GM12892 (cell line): ENCODE results near the gene PDE6B.

Experiments used
- DNase-seq: peaks from one replicate; pipeline ENCODE4 v3.0.0; 2011; ENCODE audit not compliant: insufficient read length
- FAIRE-seq: peaks from 2 replicates; lab custom pipeline; 2011; peaks lifted over from hg19 to GRCh38; lab: Jason Lieb, UNC
- POLR2A ChIP-seq: IDR thresholded peaks from 2 replicates; pipeline ENCODE4 v1.6.1; 2011; ENCODE audit warnings: low read depth, low read length, control low read depth
- POLR2AphosphoS5 ChIP-seq: IDR thresholded peaks from 2 replicates; pipeline ENCODE4 v1.6.1; 2011; ENCODE audit warnings: low read depth, low read length, control low read depth
- TAF1 ChIP-seq: IDR thresholded peaks from 2 replicates; pipeline ENCODE4 v1.6.1; 2011; ENCODE audit warnings: low read depth, mild to moderate bottlenecking, control low read depth, low read length, borderline replicate concordance

PDE6B gene

DNA sequence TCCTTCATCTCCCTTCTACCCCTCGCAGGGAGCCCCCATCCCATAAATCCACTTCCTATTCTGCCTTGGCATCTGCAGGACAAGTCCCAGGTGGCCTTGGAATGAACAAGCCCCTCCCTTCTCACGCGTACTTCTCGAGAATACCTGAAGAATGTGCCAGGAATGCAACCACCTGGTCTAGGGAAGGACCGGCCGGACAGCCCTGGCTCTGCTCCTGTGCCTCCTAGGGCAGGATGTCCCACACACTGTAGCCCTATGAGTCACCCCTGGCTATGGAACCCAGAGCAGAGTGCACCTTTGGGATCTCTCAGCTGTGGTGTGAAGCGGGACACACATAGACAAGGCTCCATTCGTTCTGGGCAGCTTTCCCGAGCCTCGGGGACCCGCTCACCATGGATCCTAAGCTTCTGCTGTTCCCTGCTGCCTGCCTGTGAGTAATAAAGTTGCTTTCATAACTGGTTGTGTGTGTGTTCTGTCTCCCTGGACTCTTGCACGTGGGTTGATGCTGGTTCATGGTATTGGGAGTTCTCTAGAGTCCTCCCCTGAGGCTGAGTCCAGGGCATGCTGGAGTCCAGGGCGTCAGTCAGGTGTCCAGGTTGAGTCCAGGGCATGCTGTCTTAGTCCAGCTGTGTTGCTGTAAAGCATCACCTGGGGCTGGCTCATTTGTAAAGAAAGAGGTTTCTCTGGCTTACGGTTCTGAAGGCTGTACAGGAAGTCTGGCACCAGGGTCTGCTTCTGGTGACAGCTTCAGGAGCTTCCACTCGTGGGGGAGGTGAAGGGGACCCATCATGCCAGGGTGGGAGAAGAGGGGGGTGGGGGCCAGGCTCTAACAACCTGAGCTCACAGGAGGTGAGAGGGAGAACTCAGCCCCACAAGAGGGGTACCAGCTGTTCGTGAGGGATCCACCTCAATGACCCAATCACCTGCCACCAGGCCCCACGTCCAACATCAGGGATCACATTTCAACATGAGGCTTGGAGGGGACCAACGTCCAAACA lies 7.4 kb upstream of the PDE6B start:
- TF ChIP-seq POLR2A = no peak
- FAIRE-seq (no peak), DNase-seq (no peak)

DNA sequence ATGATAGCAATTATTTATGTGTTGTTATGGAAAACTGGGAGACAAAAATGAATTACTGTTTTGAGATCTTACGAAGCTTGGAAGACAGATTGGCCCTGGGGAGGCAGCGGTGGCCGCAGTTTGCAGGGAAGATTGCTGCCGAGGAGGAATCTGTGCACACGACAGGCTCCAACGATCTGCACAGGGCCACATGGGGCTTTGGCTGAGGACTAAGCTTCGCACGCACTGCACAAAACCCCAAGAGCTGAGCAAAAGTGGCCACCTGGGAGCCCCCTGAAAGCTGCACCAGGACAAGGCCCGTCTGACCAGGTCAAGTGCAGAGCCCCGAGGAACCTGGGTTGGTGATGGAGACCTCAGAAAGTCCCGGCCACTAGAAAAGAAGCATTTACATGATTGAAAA lies 5.2 kb upstream of the PDE6B start:
- FAIRE-seq = no peak
- no peak for DNase-seq
- no peak for TF ChIP-seq TAF1
- TF ChIP-seq POLR2A = no peak
- TF ChIP-seq POLR2AphosphoS5 = no peak

GRCh38 chr4:620851-621261 lies 4.5 kb upstream of the PDE6B start:
- TF ChIP-seq POLR2AphosphoS5 (no peak), TAF1 (no peak), POLR2A (no peak)
- DNase-seq (no peak), FAIRE-seq (no peak)

- no peak for TF ChIP-seq TAF1
- no peak for TF ChIP-seq POLR2AphosphoS5
- no peak for TF ChIP-seq POLR2A
- FAIRE-seq = no peak
- DNase-seq = no peak
Observed at GRCh38 chr4:621296-622070, 3.9 kb upstream of the PDE6B start.

DNA sequence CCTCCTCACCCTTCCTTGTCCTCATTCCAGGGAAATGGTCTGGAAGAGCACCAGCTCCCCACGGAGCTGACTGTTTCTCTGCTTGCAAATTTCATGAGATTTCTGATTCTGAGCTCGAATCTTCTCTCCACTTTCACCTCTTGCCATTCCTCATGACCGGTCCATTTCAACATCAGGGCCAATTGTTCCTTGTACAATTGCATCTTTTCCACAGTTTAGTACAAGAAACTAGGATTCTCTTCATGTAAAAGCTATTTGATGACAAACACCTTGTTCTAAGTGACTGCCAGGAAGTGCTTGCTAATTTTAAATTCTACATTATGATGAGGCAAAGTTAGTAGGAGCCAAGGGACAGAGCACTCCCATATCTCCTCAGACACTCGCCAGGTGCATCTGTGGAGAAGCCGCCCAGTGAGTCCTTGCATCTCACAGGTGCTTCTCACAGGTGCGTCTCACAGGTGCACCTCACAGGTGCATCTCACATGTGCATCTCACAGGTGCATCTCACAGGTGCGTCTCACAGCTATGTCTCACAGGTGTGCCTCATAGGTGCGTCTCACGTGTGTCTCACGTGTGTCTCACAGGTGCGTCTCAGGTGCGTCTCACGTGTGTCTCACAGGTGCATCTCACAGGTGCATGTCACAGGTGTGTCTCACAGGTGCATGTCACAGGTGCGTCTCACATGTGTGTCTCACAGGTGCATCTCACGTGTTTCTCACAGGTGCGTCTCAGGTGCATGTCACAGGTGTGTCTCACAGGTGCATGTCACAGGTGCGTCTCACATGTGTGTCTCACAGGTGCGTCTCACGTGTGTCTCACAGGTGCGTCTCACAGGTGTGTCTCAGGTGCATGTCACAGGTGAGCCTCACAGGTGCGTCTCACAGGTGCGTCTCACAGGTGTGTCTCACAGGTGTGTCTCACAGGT lies 3.0 kb upstream of the PDE6B start:
- TF ChIP-seq POLR2A = no peak
- TF ChIP-seq POLR2AphosphoS5 = no peak
- TF ChIP-seq TAF1 = no peak
- DNase-seq (no peak), FAIRE-seq (no peak)

DNA sequence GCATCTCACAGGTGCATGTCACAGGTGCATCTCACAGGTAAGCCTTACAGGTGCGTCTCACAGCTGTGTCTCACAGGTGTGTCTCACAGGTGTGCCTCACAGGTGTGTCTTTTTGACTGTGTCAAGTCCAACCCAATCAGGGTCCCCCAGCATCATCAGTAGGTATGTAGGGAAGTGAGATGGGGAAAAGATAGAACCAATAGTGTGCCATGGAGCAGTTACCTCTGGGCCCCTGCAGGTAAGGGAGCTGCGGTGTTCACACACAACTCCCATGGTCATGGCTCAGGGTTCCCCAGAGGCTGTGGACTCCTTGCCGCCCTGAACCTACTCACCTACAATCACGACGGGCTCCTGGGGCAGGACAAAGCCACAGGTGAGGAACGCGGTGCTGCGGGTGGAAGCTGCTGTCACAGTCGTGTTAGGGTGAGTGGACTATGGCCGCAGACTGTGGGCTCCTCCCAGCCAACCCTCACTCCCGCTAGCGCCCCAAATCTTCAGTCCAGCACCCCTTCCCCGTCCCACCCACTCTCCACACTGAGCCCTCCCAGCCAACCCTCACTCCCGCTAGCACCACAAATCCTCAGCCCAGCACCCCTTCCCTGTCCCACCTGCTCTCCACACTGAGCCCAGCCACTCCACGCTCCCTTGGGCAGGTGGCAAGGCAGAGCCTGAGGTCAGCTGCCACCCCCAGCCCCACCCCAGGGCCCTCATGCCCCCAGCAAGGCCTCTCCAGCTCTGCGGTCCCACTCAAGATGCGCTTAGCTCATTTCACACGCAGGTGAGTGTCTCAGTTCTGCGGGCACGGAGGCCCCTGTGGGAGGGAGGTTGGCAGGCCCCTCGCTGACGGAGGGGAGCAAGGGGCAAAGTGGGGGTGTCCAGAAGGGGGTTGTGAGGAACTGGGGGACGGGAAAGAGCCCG lies 2.1 kb upstream of the PDE6B start:
- TF ChIP-seq TAF1 = no peak
- no peak for TF ChIP-seq POLR2AphosphoS5
- TF ChIP-seq POLR2A = no peak
- FAIRE-seq (no peak), DNase-seq (no peak)

DNA sequence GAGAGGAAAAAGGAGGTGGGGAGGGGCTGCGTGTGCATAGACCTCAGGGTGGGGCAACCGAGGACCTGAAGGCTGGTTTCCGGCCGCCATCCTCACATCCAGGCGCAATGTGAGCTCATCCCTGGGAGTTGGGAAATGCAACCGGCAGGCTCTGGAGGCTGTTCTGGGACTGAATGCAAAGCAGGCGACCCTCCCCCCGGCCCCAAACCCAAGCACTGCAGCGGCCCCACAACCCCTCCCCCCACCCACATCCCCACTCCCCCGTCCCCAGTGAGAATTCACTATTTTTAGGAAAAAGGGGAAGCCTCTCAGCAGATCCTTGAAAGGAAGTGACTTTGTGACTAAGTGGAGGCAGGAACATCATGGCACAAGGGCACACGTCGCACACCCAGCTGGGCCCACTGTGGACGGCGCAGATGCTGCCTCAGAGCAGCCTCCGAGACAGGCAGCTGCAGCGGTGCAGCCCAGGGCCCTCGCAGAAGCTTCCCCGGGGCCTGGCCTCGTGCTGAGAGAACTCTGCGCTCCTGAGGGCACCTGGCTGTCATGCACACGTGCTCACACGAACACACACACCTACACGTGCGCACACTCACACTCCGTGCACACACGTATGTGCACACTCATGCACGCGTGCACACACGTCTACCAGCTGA lies 1.3 kb upstream of the PDE6B start:
- no peak for DNase-seq
- TF ChIP-seq TAF1 (no peak), POLR2AphosphoS5 (no peak), POLR2A (no peak)
- no peak for FAIRE-seq

GRCh38 chr4:625631-626161 lies 323 bp downstream of the PDE6B start:
- DNase-seq (no peak), FAIRE-seq (no peak)

More at GRCh38 chr4:625631-626161, 323 bp downstream of the PDE6B start:
- no peak for TF ChIP-seq POLR2A
- no peak for TF ChIP-seq POLR2AphosphoS5
- TF ChIP-seq TAF1 = no peak
